Ishikawa (cell line): ENCODE results near the gene LRRC36.
A peak's percentile ranks its signal among the peaks of the same experiment; 100 is the strongest.

Experiments
- CEBPB ChIP-seq: IDR thresholded peaks from 2 replicates; pipeline ENCODE4 v1.6.1; 2012
- CREB1 ChIP-seq: IDR thresholded peaks from 2 replicates; pipeline ENCODE4 v1.6.1; 2012; ENCODE audit warnings: low read depth
- EGR1 ChIP-seq: IDR thresholded peaks from 2 replicates; pipeline ENCODE4 v1.6.1; 2012
- EP300 ChIP-seq: IDR thresholded peaks from 2 replicates; pipeline ENCODE4 v1.6.1; 2012; ENCODE audit warnings: borderline replicate concordance
- FOXM1 ChIP-seq: IDR thresholded peaks from 2 replicates; pipeline ENCODE4 v1.6.1; 2012; ENCODE audit warnings: low read depth, borderline replicate concordance
- NFIC ChIP-seq: IDR thresholded peaks from 2 replicates; pipeline ENCODE4 v1.6.1; 2012
- RAD21 ChIP-seq: IDR thresholded peaks from 2 replicates; pipeline ENCODE4 v1.6.1; 2012; ENCODE audit warnings: low read depth
- TAF1 ChIP-seq: IDR thresholded peaks from 2 replicates; pipeline ENCODE4 v1.6.1; 2012; ENCODE audit warnings: low read depth, mild to moderate bottlenecking
- TCF12 ChIP-seq: IDR thresholded peaks from 2 replicates; pipeline ENCODE4 v1.6.1; 2012; ENCODE audit warnings: low read depth
- TEAD4 ChIP-seq: IDR thresholded peaks from 2 replicates; pipeline ENCODE4 v1.6.1; 2012
- YY1 ChIP-seq: IDR thresholded peaks from 2 replicates; pipeline ENCODE4 v1.6.1; 2012; ENCODE audit warnings: low read depth
- ZBTB7A ChIP-seq: IDR thresholded peaks from 2 replicates; pipeline ENCODE4 v1.6.1; 2012; ENCODE audit warnings: low read depth
- TF ChIP-seq, protein P1 (sequence below): IDR thresholded peaks from 2 replicates; pipeline ENCODE4 v1.6.1; 2012
- TF ChIP-seq, protein P2 (sequence below): IDR thresholded peaks from 2 replicates; pipeline ENCODE4 v1.6.1; 2012
- TF ChIP-seq, protein P3 (sequence below): IDR thresholded peaks from 2 replicates; pipeline ENCODE4 v1.6.1; 2012; ENCODE audit warnings: low read depth, mild to moderate bottlenecking

The LRRC36 gene

DNA sequence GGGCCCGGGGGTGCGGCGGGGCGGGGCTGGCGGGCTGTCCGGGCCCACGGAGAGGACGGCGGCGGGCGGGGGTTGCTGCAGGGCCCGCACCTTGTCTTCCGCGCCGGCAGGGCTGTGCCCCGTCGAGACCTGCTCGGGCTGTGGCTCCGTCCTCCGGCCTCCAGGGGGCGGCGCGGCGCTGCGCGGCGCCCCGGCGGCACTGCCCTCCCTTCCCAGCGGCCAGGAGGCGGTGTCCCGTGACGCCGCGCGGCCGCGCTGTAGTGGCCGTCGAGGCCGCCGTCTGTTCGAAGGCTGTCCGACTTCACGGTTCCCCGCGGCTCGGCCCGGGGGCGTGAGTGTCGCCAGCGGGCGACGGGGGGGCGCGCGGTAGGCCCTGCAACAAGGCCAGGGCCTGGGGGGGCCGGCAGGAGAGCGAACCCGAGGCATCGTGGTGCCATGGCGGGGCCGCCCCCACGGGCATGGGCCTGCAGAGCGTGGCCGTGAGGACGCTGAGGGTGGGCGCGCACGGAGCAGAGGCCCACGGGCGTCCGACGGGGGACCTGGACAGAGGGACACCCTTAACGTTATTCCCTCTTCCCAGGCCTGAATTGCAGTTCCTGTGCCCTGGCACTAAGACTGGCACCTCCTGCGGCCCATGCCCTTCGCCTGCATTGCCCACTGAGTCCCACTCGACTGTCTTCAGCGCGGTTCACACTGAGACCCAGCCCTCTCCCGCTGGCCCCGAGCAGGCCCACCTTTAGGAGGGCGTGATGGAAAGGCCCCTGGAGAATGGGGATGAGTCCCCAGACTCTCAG, 47.1 kb upstream of the LRRC36 start, which contains the start of gene PLEKHG4:
Gene PLEKHG4, plus strand, starts transcription at position 237 of the 794 bp plus-strand sequence. Its CDS starts 513 bp downstream, at position 750.
- TF ChIP-seq, protein P1, sequence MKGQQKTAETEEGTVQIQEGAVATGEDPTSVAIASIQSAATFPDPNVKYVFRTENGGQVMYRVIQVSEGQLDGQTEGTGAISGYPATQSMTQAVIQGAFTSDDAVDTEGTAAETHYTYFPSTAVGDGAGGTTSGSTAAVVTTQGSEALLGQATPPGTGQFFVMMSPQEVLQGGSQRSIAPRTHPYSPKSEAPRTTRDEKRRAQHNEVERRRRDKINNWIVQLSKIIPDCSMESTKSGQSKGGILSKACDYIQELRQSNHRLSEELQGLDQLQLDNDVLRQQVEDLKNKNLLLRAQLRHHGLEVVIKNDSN = peak; percentile 59
- TF ChIP-seq RAD21 = peak; percentile 54; the same call in 1 of the 2 replicates
- TF ChIP-seq, protein P2, sequence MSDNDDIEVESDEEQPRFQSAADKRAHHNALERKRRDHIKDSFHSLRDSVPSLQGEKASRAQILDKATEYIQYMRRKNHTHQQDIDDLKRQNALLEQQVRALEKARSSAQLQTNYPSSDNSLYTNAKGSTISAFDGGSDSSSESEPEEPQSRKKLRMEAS = peak; percentile 96
- no peak for TF ChIP-seq FOXM1

DNA sequence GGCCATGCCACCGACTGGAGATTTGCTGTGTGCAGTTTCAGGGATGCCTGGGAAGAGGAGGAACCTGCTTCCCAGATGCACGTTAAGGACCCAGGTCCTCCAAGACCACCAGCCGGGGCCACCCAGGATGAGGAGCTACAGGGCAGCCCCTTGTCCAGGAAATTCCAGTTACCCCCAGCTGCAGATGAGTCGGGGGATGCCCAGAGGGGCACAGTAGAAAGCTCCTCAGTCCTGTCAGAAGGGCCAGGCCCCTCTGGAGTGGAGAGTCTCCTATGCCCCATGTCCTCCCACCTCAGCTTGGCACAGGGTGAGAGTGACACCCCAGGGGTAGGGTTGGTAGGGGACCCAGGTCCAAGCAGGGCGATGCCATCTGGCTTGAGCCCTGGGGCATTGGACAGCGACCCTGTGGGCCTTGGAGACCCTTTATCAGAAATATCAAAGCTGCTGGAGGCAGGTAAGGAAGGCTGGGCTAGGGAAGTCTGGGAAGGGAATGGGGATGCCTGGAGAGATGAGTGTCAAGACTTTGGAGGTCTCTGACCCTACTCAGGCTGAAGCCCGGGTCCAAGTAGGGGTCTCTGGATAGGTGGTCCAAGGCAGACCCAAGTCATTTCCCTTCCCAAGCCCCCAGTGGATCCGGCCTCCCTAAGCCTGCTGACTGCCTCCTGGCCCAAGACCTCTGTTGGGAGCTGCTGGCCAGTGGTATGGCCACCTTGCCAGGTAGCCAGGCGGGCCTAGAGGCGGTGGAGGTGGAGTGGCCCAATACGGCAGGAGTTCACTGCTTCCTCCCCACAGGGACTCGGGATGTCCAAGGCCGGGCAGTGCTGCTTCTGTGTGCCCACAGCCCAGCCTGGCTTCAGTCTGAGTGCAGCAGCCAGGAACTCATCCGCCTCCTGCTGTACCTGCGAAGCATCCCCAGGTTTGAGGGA, 46.3 kb upstream of the LRRC36 start:
- TF ChIP-seq ZBTB7A (no peak), EGR1 (no peak), CEBPB (no peak), TAF1 (no peak), NFIC (no peak), FOXM1 (no peak), TEAD4 (no peak), RAD21 (no peak), TCF12 (no peak)
- TF ChIP-seq, protein P3, sequence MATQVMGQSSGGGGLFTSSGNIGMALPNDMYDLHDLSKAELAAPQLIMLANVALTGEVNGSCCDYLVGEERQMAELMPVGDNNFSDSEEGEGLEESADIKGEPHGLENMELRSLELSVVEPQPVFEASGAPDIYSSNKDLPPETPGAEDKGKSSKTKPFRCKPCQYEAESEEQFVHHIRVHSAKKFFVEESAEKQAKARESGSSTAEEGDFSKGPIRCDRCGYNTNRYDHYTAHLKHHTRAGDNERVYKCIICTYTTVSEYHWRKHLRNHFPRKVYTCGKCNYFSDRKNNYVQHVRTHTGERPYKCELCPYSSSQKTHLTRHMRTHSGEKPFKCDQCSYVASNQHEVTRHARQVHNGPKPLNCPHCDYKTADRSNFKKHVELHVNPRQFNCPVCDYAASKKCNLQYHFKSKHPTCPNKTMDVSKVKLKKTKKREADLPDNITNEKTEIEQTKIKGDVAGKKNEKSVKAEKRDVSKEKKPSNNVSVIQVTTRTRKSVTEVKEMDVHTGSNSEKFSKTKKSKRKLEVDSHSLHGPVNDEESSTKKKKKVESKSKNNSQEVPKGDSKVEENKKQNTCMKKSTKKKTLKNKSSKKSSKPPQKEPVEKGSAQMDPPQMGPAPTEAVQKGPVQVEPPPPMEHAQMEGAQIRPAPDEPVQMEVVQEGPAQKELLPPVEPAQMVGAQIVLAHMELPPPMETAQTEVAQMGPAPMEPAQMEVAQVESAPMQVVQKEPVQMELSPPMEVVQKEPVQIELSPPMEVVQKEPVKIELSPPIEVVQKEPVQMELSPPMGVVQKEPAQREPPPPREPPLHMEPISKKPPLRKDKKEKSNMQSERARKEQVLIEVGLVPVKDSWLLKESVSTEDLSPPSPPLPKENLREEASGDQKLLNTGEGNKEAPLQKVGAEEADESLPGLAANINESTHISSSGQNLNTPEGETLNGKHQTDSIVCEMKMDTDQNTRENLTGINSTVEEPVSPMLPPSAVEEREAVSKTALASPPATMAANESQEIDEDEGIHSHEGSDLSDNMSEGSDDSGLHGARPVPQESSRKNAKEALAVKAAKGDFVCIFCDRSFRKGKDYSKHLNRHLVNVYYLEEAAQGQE = no peak
- TF ChIP-seq, protein P1 = no peak

DNA sequence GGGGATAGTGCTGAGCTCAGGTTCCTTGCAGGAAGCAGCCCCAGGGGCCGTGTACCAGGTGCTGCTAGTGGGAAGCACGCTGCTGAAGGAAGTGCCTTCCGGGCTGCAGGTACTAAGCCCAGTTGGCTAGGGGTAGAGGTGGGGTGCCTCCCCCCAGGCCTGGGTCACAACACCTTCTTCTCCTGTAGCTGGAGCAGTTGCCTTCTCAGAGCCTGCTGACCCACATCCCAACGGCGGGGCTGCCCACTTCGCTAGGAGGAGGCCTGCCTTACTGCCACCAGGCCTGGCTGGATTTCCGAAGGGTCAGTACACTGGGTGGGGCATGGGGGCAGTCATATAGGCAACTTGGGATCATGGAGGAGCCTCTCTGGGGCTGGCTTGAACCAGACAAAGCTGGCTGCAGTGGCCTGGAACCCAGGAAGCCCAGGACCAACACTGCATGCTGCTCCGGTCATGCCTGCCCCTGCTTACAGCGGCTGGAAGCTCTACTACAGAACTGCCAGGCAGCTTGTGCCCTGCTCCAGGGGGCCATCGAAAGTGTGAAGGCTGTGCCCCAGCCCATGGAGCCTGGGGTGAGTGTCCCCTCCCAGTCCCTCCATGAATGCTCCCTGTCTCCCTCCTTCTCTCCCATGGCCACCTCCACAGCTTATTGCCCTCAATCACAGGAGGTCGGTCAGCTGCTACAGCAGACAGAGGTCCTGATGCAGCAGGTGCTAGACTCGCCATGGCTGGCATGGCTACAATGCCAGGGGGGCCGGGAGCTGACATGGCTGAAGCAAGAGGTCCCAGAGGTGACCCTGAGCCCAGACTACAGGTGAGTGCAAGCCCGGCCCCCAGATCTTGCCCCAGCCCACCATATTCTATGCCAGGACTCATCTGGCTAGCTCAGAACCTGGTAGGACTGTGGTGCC, 44.8 kb upstream of the LRRC36 start:
- TF ChIP-seq, protein P2 = no peak
- no peak for TF ChIP-seq TCF12
- no peak for TF ChIP-seq FOXM1
- TF ChIP-seq CREB1 = no peak
- TF ChIP-seq TEAD4 = no peak
- TF ChIP-seq, protein P1 = no peak
- TF ChIP-seq EP300 = no peak
- TF ChIP-seq TAF1 = no peak
- TF ChIP-seq YY1 = no peak
- TF ChIP-seq NFIC = no peak
- no peak for TF ChIP-seq EGR1
- no peak for TF ChIP-seq CEBPB
- no peak for TF ChIP-seq ZBTB7A
- TF ChIP-seq, protein P3 = no peak
- no peak for TF ChIP-seq RAD21

DNA sequence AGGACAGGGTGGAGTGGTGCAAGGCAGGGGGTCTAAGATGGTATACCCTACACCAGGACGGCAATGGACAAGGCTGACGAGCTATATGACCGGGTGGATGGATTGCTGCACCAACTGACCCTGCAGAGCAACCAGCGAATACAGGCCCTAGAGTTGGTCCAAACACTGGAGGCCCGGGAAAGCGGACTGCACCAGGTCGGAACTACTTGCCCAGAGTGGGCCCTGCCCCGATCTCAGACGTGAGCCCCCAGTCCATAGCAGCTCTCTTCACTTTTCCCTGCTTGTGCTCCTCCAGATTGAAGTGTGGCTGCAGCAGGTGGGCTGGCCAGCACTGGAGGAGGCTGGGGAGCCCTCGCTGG, 44.2 kb upstream of the LRRC36 start:
- TF ChIP-seq FOXM1 (no peak), TCF12 (no peak), RAD21 (no peak), TAF1 (no peak), ZBTB7A (no peak), CREB1 (no peak), CEBPB (no peak), NFIC (no peak), YY1 (no peak)
- TF ChIP-seq, protein P2 = no peak
- TF ChIP-seq, protein P3 = no peak
